Neural progenitor cell (in vitro differentiated cells): ENCODE data around the gene MRM2. TPM values are rescaled to one million over a fixed set of nuclear protein-coding genes. Genes with fewer than 3 reads are reported as not detected.

Source experiments
- DNase-seq: peaks from one replicate; pipeline ENCODE4 v3.0.0-alpha.2; 2016; ENCODE audit warnings: low spot score
- H2AFZ ChIP-seq: fragments of 200-600 bp; sonication (generic); replicated peaks from 2 replicates; pipeline ENCODE4 v1.6.1; 2016; ENCODE audit warnings: antibody characterized with exemption
- H3F3A ChIP-seq: fragments of 200-600 bp; sonication (generic); 2 replicates; pipeline ENCODE4 v1.6.1; 2016; ENCODE audit warnings: antibody characterized with exemption, low read depth
- H3K27ac ChIP-seq: fragments of 200-600 bp; sonication (generic); 2 replicates; pipeline ENCODE4 v1.5.1; 2016; ENCODE audit warnings: mild to moderate bottlenecking
- H3K27me3 ChIP-seq: fragments of 200-600 bp; sonication (generic); 2 replicates; pipeline ENCODE4 v1.6.1; 2016; ENCODE audit warnings: mild to moderate bottlenecking, moderate library complexity
- H3K36me3 ChIP-seq: fragments of 200-600 bp; sonication (generic); 2 replicates; pipeline ENCODE4 v1.5.1; 2016
- H3K4me1 ChIP-seq: fragments of 200-600 bp; sonication (generic); 2 replicates; pipeline ENCODE4 v1.6.1; 2016; ENCODE audit warnings: mixed run types
- H3K4me2 ChIP-seq: fragments of 200-600 bp; sonication (generic); 2 replicates; pipeline ENCODE4 v1.6.1; 2016
- H3K4me3 ChIP-seq: fragments of 200-600 bp; sonication (generic); 2 replicates; pipeline ENCODE4 v1.5.1; 2016
- H3K79me2 ChIP-seq: fragments of 200-600 bp; sonication (generic); 2 replicates; pipeline ENCODE4 v1.6.1; 2016; ENCODE audit warnings: low read depth
- H3K9ac ChIP-seq: fragments of 200-600 bp; sonication (generic); 2 replicates; pipeline ENCODE4 v1.6.1; 2016
- H3K9me3 ChIP-seq: fragments of 200-600 bp; sonication (generic); 2 replicates; pipeline ENCODE4 v1.5.1; 2016; ENCODE audit warnings: low read depth
- H4K20me1 ChIP-seq: fragments of 200-600 bp; sonication (generic); 2 replicates; pipeline ENCODE4 v1.6.1; 2016; ENCODE audit warnings: low read depth
- H3K27ac Mint-ChIP-seq: 3 replicates; pipeline ENCODE4 v1.8.0; 2021; ENCODE audit warnings: mixed read lengths
- H3K27me3 Mint-ChIP-seq: 2 replicates; pipeline ENCODE4 v1.8.0; 2022; ENCODE audit warnings: low read depth, mild to moderate bottlenecking, inconsistent platforms, moderate library complexity, mixed read lengths; ENCODE audit not compliant: insufficient read depth
- H3K36me3 Mint-ChIP-seq: 3 replicates; pipeline ENCODE4 v1.8.0; 2021; ENCODE audit warnings: mixed read lengths
- H3K4me1 Mint-ChIP-seq: 3 replicates; pipeline ENCODE4 v1.8.0; 2021; ENCODE audit warnings: mixed read lengths
- H3K4me3 Mint-ChIP-seq: 3 replicates; pipeline ENCODE4 v1.8.0; 2021; ENCODE audit warnings: mild to moderate bottlenecking, moderate library complexity, mixed read lengths
- H3K9me3 Mint-ChIP-seq: 3 replicates; pipeline ENCODE4 v1.8.0; 2020; ENCODE audit warnings: mixed read lengths
- EZH2 ChIP-seq: fragments of 200-600 bp; sonication (generic); IDR thresholded peaks from 2 replicates; pipeline ENCODE4 v1.6.1; 2017; ENCODE audit warnings: antibody characterized with exemption, mild to moderate bottlenecking, moderate library complexity
- EZH2phosphoT487 ChIP-seq: fragments of 200-600 bp; sonication (generic); IDR thresholded peaks from 2 replicates; pipeline ENCODE4 v1.6.1; 2017; ENCODE audit warnings: antibody characterized with exemption
- total RNA-seq: library from RNA; depleted of rRNA; stranded (reverse); fragments of >200 nt; gene quantifications from 2 replicates; pipeline ENCODE4 v1.2.3, GENCODE V29; 2015; ENCODE audit warnings: low replicate concordance
- TF ChIP-seq, protein P1 (sequence below): fragments of 200-600 bp; sonication (generic); IDR thresholded peaks from 2 replicates; pipeline ENCODE4 v1.5.1; 2017; ENCODE audit warnings: antibody characterized with exemption, mild to moderate bottlenecking

Gene MRM2
- total RNA-seq, 1 donor from 2014 or later: 34.3 TPM

DNA sequence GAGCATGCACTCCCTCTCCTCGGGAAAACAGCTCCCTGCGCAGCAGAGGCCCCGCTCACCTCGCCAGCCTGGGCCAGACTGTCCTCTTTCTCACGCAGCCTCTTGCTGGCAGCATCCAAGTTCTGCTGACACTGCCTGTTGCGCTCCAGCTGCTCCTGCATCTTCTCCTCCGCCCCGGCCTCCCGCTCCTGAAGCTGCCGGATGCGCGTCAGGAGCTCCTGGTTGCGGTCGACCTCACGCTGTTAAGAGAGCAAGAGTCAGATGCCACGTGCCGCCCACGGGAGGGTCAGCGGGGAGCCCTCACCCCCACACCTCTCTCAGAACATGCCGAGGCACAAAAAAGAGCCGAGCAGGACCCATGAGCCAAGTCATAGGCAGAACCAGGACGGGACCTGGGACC is 19.5 kb downstream of the MRM2 start:
- no peaks in the 10 kb centered on the region for H3K36me3 ChIP-seq
- no peak for DNase-seq

DNA sequence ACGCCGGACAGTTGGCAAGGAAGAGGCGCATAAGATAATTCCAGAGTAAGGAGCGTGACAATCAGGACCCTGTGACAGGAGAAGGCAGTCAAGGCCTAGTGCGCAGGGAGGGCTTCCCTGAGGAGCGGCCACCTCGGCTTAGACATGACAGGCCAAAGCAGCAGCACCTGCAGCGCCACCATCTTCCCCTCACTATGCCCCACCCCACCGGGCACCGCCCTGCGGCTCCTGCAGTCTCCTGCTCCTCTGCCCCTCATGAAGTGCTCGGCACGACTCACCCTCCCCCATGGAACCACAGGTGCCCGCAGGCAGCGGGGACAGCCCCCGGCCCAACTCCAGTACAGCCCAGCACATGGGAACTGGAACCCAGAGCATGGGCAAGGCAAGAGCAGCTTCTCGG is 21.1 kb downstream of the MRM2 start:
- no peak for DNase-seq
- Histone ChIP-seq H3K79me2 (peaks cover 17% of the 10 kb centered on the region), H3F3A (no peaks in the 10 kb centered on the region), H3K4me3 (no peak overlapping the region), H3K9ac (no peak overlapping the region), H2AFZ (no peak overlapping the region), H3K36me3 (no peaks in the 10 kb centered on the region), H4K20me1 (peaks cover 22% of the 10 kb centered on the region), H3K9me3 (no peaks in the 10 kb centered on the region), H3K4me1 (no peaks in the 10 kb centered on the region), H3K4me2 (no peak overlapping the region), H3K27me3 (no peaks in the 10 kb centered on the region), H3K27ac (no peak overlapping the region)
- Mint-ChIP-seq H3K4me1 (no peaks in the 10 kb centered on the region), H3K36me3 (peaks cover 29% of the 10 kb centered on the region), H3K27ac (no peak overlapping the region), H3K9me3 (no peaks in the 10 kb centered on the region), H3K4me3 (no peak overlapping the region), H3K27me3 (peaks cover 9% of the 10 kb centered on the region)
- TF ChIP-seq, protein P1, sequence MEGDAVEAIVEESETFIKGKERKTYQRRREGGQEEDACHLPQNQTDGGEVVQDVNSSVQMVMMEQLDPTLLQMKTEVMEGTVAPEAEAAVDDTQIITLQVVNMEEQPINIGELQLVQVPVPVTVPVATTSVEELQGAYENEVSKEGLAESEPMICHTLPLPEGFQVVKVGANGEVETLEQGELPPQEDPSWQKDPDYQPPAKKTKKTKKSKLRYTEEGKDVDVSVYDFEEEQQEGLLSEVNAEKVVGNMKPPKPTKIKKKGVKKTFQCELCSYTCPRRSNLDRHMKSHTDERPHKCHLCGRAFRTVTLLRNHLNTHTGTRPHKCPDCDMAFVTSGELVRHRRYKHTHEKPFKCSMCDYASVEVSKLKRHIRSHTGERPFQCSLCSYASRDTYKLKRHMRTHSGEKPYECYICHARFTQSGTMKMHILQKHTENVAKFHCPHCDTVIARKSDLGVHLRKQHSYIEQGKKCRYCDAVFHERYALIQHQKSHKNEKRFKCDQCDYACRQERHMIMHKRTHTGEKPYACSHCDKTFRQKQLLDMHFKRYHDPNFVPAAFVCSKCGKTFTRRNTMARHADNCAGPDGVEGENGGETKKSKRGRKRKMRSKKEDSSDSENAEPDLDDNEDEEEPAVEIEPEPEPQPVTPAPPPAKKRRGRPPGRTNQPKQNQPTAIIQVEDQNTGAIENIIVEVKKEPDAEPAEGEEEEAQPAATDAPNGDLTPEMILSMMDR: no peak
- TF ChIP-seq EZH2: no peak
- no peak for TF ChIP-seq EZH2phosphoT487

More for the DNA sequence above, 19.5 kb downstream of the MRM2 start:
- Mint-ChIP-seq H3K4me3 (no peak overlapping the region), H3K27me3 (peaks cover 10% of the 10 kb centered on the region), H3K27ac (peak overlapping the region; percentile 50), H3K36me3 (peaks cover 21% of the 10 kb centered on the region), H3K4me1 (no peaks in the 10 kb centered on the region), H3K9me3 (no peaks in the 10 kb centered on the region)
- Histone ChIP-seq H3K27ac (no peak overlapping the region), H4K20me1 (peaks cover 22% of the 10 kb centered on the region), H3K9me3 (no peaks in the 10 kb centered on the region), H3F3A (no peaks in the 10 kb centered on the region), H3K4me3 (no peak overlapping the region), H2AFZ (no peak overlapping the region), H3K4me2 (no peak overlapping the region), H3K79me2 (peaks cover 26% of the 10 kb centered on the region), H3K9ac (no peak overlapping the region), H3K27me3 (no peaks in the 10 kb centered on the region), H3K4me1 (no peaks in the 10 kb centered on the region)
- TF ChIP-seq EZH2phosphoT487 (no peak), EZH2 (no peak)
- TF ChIP-seq, protein P1: no peak

DNA sequence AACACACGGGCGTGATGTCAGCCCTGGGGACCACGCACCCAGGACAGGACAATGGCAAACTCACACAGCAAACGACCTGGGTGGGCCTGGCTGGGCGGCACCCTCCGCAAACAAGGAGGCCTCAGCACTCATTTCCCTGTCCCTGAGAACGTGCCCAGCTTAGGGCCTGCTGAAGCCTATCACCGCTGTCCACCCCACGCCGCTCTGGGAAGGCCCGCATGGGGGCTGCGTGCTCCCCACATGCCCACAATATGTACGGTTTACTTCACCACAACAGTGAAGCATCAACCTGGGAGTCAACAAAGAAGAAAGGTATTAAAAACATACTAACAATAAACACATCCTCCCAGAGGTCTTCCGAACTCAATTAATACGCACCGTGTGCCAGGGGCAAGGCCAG is 21.5 kb downstream of the MRM2 start:
- H3K9me3 ChIP-seq: no peaks in the 10 kb centered on the region
- no peaks in the 10 kb centered on the region for H3K36me3 ChIP-seq
- DNase-seq: no peak
- H3F3A ChIP-seq: no peaks in the 10 kb centered on the region
- H3K79me2 ChIP-seq: peaks cover 12% of the 10 kb centered on the region
- H3K4me2 ChIP-seq: no peak overlapping the region
- Mint-ChIP-seq H3K36me3 (peaks cover 30% of the 10 kb centered on the region), H3K4me3 (no peak overlapping the region), H3K27me3 (peaks cover 9% of the 10 kb centered on the region), H3K27ac (no peak overlapping the region), H3K9me3 (no peaks in the 10 kb centered on the region), H3K4me1 (no peaks in the 10 kb centered on the region)
- H3K9ac ChIP-seq: no peak overlapping the region
- no peak overlapping the region for H3K27ac ChIP-seq
- H3K27me3 ChIP-seq: no peaks in the 10 kb centered on the region
- no peaks in the 10 kb centered on the region for H3K4me1 ChIP-seq
- peaks cover 22% of the 10 kb centered on the region for H4K20me1 ChIP-seq
- H3K4me3 ChIP-seq: no peak overlapping the region
- no peak overlapping the region for H2AFZ ChIP-seq
- TF ChIP-seq EZH2phosphoT487: no peak
- TF ChIP-seq, protein P1: no peak
- TF ChIP-seq EZH2: no peak
